Subcutaneous abdominal adipose tissue (tissue), 5 donors: ENCODE data around the gene ELMO3.

Experiments used
- H3K27ac ChIP-seq: one replicate; pipeline ENCODE4 v1.7.0; 2013; ENCODE audit warnings: low read depth, mild to moderate bottlenecking, inconsistent platforms, low read length, moderate library complexity
- H3K27me3 ChIP-seq, 5 donors: one replicate each; pipeline ENCODE4 v1.7.0; 2013; ENCODE audit warnings: low read length in 5 of 5, inconsistent platforms in 1 of 5; ENCODE audit not compliant: control insufficient read depth in 5 of 5, insufficient read depth in 4 of 5
- H3K36me3 ChIP-seq, 5 donors: one replicate each; pipeline ENCODE4 v1.7.0; 2013; ENCODE audit warnings: low read length in 5 of 5; ENCODE audit not compliant: control insufficient read depth in 5 of 5, insufficient read depth in 5 of 5
- H3K4me1 ChIP-seq, 5 donors: one replicate each; pipeline ENCODE4 v1.7.0; 2013; ENCODE audit warnings: low read length in 5 of 5, mild to moderate bottlenecking in 3 of 5, moderate library complexity in 1 of 5; ENCODE audit not compliant: control insufficient read depth in 5 of 5, insufficient read depth in 5 of 5
- H3K4me3 ChIP-seq, 5 donors: one replicate each; pipeline ENCODE4 v1.7.0; 2013; ENCODE audit warnings: low read length in 5 of 5, low read depth in 1 of 5
- H3K9ac ChIP-seq, 5 donors: one replicate each; pipeline ENCODE4 v1.7.0; 2013; ENCODE audit warnings: low read length in 5 of 5, mild to moderate bottlenecking in 4 of 5, moderate library complexity in 3 of 5
- H3K9me3 ChIP-seq, 5 donors: one replicate each; pipeline ENCODE4 v1.7.0; 2013; ENCODE audit warnings: low read length in 5 of 5; ENCODE audit not compliant: control insufficient read depth in 5 of 5
- donor health status: healthy.
- donor health status: healthy.
- donor health status: healthy.
- donor health status: healthy.
- donor health status: healthy.

The ELMO3 gene

DNA sequence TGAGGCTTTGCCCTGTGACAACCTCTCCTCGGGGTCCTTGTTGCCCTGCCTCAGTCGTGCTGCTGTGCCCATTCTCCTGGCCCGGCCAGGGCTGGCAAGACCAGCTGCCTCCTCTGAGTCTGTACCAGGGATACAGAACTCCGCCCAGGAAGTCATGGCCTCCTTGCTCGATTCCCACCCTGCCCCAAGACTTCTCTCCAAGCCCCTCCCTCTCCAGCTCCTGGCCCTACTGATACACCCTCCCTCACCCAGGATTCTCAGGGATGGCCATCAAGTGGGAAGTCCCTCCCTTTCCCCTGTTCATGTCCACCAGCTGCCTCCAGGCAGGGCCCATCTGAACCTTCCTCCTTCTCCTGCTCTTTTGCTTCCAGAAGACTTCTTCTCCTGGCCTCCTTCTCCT, 16.8 kb downstream of the ELMO3 start:
- Histone ChIP-seq H3K4me3 (no peak overlapping the region), H3K9me3 (no peaks in the 10 kb centered on the region), H3K27ac (no peak overlapping the region), H3K4me1 (peaks cover 9 to 36% (median 26%) of the 10 kb centered on the region in 5 donors), H3K36me3 (peaks cover 0 to 14% (median 7%) of the 10 kb centered on the region in 5 donors), H3K9ac (no peak overlapping the region), H3K27me3 (no peaks in the 10 kb centered on the region)

DNA sequence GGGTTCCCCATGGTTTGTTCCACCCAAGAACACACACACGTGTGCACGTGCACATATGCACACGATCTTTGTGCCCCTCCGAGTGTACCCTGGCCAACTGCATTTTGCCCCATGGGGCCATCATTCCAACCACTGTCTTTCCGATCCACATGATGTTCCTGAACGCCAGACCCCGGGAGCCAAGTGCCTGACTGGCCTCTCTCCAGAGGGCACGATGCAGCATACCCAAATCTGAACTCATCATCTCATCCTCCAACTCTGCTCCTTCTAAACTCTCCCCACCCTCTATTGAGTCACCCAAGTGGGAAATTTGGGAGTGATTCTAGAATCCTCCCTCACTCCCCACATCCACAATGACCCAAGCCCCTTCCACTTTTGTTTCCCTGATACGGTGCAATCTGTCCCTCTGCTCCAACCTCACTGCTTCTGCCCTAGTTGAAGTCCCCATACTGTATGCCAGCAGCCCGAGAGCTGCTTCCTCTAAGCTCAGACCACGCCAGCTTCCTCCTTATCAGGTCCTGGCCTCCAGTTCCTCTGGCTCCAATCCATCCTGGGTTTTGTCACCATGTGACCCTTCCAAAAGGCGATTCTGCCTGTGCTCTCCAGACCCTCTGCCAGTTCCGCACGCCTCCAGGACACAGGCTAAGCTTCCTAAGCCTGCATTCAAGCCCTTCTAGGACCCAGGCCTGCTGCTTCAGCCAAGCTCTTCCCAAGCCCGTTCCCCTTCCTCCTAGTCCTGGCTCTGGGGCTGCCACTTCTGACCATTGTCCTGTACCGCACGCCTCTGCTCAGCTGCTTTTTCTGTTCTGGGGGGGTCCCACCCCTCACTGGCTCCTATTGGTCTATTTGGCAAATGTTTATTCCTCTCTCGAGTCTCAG, 17.9 kb downstream of the ELMO3 start:
- no peaks in the 10 kb centered on the region for H3K9me3 ChIP-seq
- peaks cover 9 to 36% (median 26%) of the 10 kb centered on the region in 5 donors for H3K4me1 ChIP-seq
- H3K27ac ChIP-seq: peak overlapping the region; percentile 37
- peaks cover 0 to 2% (median 0%) of the 10 kb centered on the region in 5 donors for H3K36me3 ChIP-seq
- peak overlapping the region in 3 of 5 donors; percentile 15 to 44 (median 26) for H3K9ac ChIP-seq
- peak overlapping the region in 4 of 5 donors; percentile 5 to 37 (median 21) for H3K4me3 ChIP-seq
- H3K27me3 ChIP-seq: no peaks in the 10 kb centered on the region

DNA sequence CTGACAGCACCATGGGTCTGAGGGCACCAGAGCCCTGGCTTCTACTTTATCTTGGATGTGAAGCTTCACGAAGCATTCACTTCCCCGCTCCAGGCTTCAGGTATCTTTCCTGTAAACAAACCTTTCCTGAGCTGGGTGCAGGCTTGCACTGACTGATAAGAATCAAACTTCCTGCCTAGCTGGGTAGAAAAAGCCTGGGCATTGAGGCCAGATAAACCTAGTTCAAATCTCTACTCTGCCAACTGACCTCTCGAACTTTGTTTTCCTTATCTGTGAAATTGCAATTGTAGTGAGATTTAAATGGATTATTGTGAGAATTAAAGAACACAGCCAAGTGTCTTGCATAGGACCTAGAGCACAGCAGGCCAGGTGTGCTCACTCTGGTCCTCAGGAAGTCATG, 25.1 kb downstream of the ELMO3 start:
- Histone ChIP-seq H3K4me1 (peaks cover 8 to 53% (median 22%) of the 10 kb centered on the region in 5 donors), H3K36me3 (peaks cover 0 to 20% (median 12%) of the 10 kb centered on the region in 5 donors), H3K9ac (peak overlapping the region in 1 of 5 donors; percentile 23), H3K27ac (no peak overlapping the region), H3K27me3 (no peaks in the 10 kb centered on the region), H3K9me3 (no peaks in the 10 kb centered on the region), H3K4me3 (no peak overlapping the region)

DNA sequence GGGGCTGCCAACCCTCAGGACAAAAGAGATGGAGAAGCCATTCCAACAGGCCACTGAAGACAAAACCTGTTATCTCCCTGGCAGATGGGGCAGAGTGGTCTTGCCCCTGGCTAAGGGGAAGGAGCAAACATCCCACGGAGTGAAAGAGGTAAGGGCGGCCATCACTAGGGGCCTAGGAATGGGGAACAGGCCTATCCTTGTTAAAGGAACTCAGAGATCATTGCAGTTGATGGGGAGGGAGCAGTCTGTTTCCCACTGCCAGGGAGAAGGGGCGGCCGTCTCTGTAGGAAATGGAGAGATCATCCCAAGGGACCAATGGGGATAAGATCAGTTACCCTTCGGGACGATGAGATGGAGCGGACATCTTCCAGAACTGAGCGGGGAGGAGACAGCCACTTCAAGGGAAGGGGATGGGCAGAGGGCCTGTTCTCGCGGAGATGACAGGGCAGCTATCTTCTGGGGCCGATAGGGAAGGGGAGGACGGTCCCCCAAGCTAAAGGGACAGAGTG, 27.4 kb downstream of the ELMO3 start:
- Histone ChIP-seq H3K27ac (peak overlapping the region; percentile 86), H3K4me1 (peaks cover 8 to 53% (median 22%) of the 10 kb centered on the region in 5 donors), H3K4me3 (peak overlapping the region; percentile 81 to 99 (median 95)), H3K27me3 (no peaks in the 10 kb centered on the region), H3K9ac (peak overlapping the region; percentile 28 to 93 (median 92)), H3K9me3 (no peaks in the 10 kb centered on the region), H3K36me3 (peaks cover 0 to 43% (median 36%) of the 10 kb centered on the region in 5 donors)

DNA sequence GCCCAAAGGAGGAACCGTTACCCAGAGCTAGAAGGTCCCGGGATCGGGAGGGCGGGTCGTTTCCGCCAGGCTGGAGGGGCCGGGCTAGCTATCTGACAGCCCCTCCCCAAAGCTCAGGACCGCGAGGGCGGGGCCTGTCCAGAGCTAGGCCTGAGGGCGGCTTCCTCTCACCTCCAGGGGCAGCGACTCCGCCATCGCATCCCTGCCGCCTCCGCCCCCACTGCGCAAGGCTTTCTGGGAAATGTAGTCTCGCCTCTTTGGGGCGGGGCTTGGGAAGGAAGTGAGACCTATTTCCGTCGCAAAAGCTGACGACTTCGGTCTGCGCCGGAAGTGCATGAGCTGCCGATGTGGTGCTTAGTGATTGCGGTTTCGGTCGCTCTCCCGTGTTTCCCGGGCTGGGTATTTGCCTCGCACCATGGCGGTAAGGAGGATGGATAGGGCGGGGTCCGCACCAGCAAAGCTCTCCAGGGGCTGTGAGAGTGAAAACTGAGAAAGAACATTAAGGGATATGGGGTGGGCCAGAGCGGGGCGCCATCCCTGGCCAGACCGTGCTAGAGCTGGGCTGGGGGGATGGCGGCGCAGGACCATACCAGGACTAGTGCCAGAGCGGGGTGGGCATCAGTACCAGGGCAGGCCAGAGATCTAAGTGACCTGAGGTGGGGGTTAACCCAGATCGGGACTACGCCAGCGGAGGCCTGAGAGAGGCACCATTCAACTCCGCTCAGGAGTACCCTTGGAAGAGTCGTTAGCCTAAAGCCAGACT, 28.1 kb downstream of the ELMO3 start, which contains the start of gene TMEM208:
Gene TMEM208, plus strand, starts transcription at position 327 of the 763 bp plus-strand sequence. Its CDS starts 89 bp downstream, at position 416.
- peak within 1 kb of the TSS; percentile 87 to 95 (median 92) for H3K9ac ChIP-seq
- H3K4me1 ChIP-seq: peaks cover 8 to 53% (median 22%) of the 10 kb centered on the region in 5 donors
- H3K9me3 ChIP-seq: no peaks in the 10 kb centered on the region
- peak within 1 kb of the TSS; percentile 86 for H3K27ac ChIP-seq
- peak within 1 kb of the TSS; percentile 81 to 99 (median 95) for H3K4me3 ChIP-seq
- peaks cover 0 to 50% (median 42%) of the 10 kb centered on the region in 5 donors for H3K36me3 ChIP-seq
- H3K27me3 ChIP-seq: no peaks in the 10 kb centered on the region

DNA sequence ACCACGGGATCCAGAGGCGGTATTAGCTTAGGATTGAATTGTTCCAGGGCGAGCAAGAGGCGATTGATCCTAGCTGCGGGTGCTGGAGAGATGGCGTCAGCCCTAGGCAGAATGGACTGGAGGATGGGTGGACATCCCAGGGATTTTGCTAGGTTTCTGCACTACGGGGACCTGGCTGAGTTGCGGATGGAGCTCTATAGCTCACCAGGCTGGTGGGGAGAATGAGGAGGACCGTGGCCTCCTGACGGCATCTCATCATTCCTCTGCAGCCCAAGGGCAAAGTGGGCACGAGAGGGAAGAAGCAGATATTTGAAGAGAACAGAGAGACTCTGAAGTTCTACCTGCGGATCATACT, 28.6 kb downstream of the ELMO3 start:
- Histone ChIP-seq H3K27ac (peak overlapping the region; percentile 86), H3K4me1 (peaks cover 8 to 52% (median 22%) of the 10 kb centered on the region in 5 donors), H3K9ac (peak overlapping the region; percentile 87 to 95 (median 88)), H3K27me3 (no peaks in the 10 kb centered on the region), H3K9me3 (no peaks in the 10 kb centered on the region), H3K4me3 (peak overlapping the region; percentile 81 to 99 (median 92)), H3K36me3 (peaks cover 0 to 53% (median 43%) of the 10 kb centered on the region in 5 donors)

DNA sequence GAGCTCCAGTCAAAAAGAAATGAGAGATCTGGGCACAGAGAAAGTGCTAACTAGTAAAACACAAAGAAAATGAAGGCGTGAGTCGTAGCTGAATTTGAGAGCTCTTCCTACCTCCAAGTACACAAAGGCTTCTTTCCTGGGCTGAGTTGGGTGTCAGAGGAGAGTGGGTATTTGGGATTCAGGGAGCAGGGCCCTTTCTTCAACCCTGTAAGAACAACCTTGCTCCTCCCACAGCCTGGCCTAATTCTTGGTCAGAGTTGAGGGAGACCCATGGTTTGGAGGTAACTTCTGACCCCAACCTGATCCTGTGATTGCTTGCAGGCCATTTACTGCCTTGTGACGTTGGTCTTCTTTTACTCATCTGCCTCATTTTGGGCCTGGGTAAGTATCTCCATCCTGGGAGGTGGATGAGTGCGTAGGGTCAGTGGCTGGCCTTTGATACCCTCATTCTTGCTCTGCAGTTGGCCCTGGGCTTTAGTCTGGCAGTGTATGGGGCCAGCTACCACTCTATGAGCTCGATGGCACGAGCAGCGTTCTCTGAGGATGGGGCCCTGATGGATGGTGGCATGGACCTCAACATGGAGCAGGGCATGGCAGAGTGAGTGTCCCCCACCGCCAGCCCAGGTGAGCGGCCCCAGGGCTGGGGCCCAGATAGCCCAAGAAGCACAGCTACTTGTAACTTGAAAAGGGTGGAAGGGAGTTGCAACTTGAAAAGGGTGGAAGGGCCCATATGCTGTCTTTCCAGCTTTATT, 29.3 kb downstream of the ELMO3 start:
- peak overlapping the region; percentile 81 to 99 (median 92) for H3K4me3 ChIP-seq
- H3K36me3 ChIP-seq: peaks cover 0 to 53% (median 46%) of the 10 kb centered on the region in 5 donors
- peak overlapping the region; percentile 87 to 95 (median 88) for H3K9ac ChIP-seq
- H3K4me1 ChIP-seq: peaks cover 8 to 47% (median 22%) of the 10 kb centered on the region in 5 donors
- H3K27ac ChIP-seq: no peak overlapping the region
- H3K27me3 ChIP-seq: no peaks in the 10 kb centered on the region
- no peaks in the 10 kb centered on the region for H3K9me3 ChIP-seq

DNA sequence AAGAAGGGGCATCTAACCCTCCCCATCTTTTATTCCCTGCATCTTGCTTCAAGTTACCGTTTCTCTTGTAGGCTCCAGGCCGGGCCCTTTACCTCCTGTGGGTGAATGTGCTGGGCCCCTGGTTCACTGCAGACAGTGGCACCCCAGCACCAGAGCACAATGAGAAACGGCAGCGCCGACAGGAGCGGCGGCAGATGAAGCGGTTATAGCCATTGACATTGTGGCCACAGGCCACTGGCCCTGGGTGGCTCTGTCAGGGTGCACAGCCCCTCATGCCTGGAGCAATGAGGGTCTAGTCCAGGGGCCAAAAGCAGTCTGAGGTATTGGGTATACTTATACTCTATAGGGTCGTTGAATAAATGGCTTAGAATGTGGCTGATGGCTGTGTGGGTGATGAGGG, 30.0 kb downstream of the ELMO3 start:
- no peak overlapping the region for H3K27ac ChIP-seq
- no peak overlapping the region for H3K4me3 ChIP-seq
- H3K9me3 ChIP-seq: no peaks in the 10 kb centered on the region
- no peaks in the 10 kb centered on the region for H3K27me3 ChIP-seq
- H3K4me1 ChIP-seq: peaks cover 8 to 41% (median 22%) of the 10 kb centered on the region in 5 donors
- H3K36me3 ChIP-seq: peaks cover 0 to 54% (median 51%) of the 10 kb centered on the region in 5 donors
- H3K9ac ChIP-seq: no peak overlapping the region
